Measurements from ENCODE around the gene SLX4.
"Not testable (repeated sequence)": the region's sequence is repeated elsewhere in the genome, so short reads cannot be mapped to it uniquely, and the experiment has no call there.

SLX4 gene, protein sequence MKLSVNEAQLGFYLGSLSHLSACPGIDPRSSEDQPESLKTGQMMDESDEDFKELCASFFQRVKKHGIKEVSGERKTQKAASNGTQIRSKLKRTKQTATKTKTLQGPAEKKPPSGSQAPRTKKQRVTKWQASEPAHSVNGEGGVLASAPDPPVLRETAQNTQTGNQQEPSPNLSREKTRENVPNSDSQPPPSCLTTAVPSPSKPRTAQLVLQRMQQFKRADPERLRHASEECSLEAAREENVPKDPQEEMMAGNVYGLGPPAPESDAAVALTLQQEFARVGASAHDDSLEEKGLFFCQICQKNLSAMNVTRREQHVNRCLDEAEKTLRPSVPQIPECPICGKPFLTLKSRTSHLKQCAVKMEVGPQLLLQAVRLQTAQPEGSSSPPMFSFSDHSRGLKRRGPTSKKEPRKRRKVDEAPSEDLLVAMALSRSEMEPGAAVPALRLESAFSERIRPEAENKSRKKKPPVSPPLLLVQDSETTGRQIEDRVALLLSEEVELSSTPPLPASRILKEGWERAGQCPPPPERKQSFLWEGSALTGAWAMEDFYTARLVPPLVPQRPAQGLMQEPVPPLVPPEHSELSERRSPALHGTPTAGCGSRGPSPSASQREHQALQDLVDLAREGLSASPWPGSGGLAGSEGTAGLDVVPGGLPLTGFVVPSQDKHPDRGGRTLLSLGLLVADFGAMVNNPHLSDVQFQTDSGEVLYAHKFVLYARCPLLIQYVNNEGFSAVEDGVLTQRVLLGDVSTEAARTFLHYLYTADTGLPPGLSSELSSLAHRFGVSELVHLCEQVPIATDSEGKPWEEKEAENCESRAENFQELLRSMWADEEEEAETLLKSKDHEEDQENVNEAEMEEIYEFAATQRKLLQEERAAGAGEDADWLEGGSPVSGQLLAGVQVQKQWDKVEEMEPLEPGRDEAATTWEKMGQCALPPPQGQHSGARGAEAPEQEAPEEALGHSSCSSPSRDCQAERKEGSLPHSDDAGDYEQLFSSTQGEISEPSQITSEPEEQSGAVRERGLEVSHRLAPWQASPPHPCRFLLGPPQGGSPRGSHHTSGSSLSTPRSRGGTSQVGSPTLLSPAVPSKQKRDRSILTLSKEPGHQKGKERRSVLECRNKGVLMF (N-terminal part only)

DNA sequence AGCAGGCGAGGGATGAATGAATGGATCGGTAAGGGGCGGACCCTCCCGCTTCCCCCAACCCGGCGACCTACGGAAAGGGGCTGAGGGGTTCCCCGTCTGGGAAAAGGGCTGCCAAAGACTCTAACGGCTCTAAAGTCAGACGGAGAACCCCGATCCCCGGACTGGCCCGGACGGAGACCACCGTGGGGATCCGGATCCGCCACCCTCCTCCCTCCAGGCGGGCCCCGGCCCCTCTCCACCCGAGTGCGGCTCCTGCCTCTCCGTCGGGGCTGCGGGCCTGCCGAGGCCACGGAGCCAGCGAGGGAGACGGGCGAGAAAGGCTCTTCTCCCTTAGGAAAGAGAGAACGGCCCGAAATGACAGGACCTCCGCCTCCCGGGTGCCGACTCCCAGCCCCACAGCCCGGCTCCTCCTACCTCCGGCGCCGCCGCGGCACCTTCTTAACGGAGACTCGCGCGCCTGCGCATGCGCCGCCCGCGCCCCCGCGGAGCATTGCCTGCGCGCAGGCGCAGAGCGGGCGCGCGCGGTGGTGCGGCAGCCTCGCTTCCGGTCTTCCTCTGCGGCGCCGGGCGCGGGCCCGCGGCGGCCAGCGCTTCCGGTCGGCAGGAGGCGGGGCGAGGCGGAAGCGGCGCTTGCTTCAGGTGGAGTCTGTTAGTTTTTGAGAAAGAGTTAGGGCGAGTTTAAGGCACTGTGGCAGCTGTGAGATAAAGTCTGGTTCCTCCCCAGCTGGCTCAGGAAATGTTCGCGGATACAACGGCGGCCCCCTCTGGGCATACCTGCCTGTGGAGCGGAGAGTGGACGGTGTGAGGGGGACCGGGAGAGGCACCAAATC is at the start of gene SLX4:
Gene SLX4, minus strand, starts transcription at position 461 of the 830 bp plus-strand sequence. CDS start 2,642 bp downstream, outside the sequence.
- DNase-seq (ENCODE audit: low read depth in 2 of 2), result peak; percentile 81 to 84

DNA sequence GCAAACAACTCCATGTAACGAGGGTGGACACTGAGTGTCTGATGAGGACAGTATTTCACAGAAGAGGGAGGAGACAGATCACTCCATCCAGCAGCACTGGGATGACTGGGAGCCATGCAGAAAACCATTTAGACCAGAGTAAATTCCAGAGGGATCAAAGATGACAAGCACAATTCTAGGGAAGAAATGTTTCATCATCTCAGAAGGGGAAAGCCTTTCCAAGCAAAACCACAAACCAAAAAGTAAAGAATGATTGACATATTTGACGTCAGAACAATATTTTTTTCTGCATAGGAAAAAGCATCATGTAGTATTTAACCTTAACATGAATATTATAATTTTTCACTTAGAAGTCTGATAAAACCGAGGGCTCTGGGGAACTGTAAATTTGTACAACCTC is 47.8 kb upstream of the SLX4 start:
- DNase-seq (ENCODE audit: low read depth in 2 of 2), result no peak

DNA sequence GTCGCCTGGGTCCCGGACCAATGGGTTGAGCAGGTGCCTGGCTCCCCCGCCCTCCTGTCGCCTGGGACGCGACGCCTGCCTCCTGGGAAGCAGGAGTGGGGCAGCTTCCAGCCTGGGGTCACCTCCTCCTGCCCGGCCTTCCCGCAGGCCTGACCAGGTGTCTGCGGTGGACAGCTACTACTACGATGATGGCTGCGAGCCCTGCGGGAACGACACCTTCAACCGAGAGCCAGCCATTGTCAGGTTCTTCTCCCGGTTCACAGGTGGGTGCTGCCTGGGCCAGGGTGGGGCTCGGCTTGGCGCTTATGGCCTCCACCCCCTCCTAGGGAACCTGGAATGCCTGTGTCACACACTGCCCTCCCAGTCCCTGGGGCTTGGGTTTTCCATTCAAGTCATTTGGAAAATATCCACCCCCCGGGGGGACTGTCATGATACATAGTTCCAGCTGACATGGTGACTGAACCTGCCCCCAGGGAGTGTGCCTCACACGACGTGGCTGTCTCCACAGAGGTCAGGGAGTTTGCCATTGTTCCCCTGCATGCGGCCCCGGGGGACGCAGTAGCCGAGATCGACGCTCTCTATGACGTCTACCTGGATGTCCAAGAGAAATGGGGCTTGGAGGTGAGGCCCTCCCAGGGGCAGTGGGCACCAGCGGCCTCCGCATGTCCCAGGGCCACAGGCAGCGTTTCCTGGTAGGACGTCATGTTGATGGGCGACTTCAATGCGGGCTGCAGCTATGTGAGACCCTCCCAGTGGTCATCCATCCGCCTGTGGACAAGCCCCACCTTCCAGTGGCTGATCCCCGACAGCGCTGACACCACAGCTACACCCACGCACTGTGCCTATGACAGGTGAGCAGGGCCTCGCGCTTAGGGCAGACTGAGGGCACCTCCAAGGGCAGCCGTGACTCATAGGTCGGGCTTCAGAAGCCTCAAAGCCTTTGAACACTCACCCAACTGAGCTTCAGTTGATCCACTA is 45.4 kb upstream of the SLX4 start:
- no peak for DNase-seq (ENCODE audit: low read depth in 2 of 2)

DNA sequence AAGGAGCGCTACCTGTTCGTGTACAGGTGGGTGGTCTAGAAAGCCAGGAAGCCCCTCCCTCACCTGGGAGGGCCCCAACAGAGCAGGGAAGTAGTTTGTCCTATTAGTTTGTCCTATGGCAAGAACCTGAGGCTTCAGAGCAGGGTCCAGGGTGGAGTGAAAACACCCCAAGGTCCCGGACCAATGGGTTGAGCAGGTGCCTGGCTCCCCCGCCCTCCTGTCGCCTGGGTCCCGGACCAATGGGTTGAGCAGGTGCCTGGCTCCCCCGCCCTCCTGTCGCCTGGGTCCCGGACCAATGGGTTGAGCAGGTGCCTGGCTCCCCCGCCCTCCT is 44.7 kb upstream of the SLX4 start:
- DNase-seq (ENCODE audit: low read depth in 2 of 2), result not testable (repeated sequence)

DNA sequence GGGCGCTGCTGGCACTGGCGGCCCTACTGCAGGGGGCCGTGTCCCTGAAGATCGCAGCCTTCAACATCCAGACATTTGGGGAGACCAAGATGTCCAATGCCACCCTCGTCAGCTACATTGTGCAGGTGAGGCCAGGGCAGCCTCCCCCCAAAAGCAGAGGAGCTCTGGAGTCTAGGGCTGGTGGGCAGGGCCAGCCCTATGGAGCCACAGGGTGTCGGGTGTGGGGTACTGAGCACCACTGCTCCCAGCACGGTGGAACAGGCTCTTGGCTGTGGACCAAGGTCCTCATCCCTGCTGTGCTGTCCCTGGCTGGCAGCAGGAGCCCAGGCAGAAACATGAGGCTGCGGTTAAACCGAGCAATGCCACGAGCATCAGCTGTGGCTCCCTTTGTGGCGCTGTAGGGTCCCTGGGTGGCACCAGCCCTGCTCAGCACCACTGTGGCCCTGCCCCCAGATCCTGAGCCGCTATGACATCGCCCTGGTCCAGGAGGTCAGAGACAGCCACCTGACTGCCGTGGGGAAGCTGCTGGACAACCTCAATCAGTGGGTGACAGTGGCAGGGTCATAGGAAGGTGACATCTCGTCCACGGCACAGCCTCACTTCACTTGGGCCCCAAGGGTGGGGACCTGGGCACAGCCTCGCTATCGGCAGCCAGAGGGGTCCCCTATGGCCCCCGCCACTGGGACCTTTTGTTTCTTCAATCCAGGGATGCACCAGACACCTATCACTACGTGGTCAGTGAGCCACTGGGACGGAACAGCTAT is 44.2 kb upstream of the SLX4 start:
- no peak for DNase-seq (ENCODE audit: low read depth in 2 of 2)

DNA sequence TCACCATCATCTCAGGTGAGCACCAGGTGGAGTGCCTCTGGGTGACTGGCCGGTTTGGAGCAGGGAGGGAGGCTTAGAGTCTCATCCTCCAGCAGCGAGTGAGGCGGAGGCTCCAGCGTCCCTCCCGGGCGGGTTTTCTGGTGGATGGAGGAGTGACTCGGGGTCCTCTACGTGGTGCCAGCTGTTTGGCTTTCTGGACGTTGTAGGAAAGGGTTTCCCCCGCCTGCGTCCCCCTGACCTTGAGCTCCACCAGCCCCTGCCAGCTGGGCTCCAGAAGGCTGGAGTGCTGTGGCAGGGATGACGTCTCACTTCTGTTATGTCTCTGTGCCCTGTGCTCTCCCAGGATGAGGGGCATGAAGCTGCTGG is 43.6 kb upstream of the SLX4 start:
- DNase-seq (ENCODE audit: low read depth in 2 of 2), result no peak

DNA sequence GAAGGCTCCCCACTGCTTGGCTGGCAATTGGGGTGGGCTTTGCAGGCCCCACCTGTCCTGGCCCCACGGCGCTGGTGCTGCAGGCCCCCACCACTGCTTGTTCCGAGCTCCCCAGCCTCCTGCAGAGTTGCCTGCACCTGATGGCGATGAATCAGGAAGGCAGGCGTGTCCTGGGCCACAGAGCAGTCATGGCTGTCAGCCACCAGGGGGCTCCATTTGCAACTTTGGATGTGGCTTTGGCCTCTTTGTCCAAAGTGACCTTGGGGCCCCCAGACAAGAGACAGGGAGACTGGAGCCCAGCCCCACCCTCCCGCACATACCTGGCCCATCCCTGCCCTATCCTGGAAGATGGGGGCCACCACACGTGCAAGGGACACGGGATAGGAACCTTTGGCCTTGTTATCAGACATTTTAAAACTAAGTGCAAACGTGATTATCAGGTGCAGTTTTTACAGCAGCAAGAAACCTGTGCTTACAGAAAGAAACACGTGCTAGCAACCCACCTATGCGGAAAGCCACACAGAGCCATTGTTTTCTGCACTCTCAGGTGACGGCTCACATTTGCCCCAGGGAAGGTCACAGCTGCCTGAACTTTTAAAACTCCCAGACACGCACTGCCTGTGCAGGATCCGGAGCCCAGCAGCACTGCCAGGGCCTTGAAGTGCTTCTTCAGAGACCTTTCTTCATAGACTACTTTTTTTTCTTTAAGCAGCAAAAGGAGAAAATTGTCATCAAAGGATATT is 43.0 kb upstream of the SLX4 start, which contains the start of gene DNASE1:
Gene DNASE1, plus strand, starts transcription at position 443 of the 743 bp plus-strand sequence. CDS start 683 bp downstream, outside the sequence.
- DNase-seq (ENCODE audit: low read depth in 2 of 2), result peak in 1 of 2 donors; percentile 16

DNA sequence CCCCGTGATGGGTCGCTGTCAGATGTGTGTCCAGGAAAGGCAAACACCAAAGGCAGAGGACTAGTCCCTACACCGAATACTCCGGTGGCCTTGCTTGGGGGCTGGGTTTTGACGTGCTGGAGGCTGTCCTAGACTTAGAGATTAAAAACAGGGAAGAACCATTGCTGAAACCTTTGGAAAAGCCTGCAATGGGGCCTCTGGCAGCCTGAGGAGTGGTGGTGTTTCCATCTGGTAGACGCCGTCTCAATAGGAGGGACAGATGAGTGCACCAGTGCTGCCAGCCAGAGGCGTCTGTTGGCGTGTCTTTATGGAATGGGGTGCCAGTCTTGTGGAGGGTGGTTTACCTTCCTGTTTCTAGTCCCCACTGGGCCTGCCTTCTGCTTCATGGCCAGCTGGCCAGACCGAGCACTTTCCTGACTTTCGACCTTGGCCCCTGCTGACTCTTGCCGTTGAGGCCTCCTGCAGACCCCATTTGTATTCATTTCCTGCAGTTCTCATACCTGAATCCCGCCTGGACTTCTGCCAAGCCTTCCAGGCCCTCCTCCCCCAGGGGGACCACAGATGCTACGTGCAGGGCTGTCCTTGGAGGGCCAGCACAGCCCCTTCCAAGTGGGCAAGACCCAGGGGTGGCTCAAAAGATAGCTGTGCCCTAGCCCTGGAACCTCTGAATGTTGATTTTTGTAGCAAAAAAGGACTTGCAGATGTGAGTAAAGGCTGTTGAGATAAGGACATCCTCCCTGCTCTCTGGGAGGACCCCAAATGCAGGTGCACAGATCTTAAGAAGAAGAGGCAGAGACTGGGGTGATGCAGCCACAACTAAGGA is 41.2 kb upstream of the SLX4 start:
- no peak for DNase-seq (ENCODE audit: low read depth in 2 of 2)

DNA sequence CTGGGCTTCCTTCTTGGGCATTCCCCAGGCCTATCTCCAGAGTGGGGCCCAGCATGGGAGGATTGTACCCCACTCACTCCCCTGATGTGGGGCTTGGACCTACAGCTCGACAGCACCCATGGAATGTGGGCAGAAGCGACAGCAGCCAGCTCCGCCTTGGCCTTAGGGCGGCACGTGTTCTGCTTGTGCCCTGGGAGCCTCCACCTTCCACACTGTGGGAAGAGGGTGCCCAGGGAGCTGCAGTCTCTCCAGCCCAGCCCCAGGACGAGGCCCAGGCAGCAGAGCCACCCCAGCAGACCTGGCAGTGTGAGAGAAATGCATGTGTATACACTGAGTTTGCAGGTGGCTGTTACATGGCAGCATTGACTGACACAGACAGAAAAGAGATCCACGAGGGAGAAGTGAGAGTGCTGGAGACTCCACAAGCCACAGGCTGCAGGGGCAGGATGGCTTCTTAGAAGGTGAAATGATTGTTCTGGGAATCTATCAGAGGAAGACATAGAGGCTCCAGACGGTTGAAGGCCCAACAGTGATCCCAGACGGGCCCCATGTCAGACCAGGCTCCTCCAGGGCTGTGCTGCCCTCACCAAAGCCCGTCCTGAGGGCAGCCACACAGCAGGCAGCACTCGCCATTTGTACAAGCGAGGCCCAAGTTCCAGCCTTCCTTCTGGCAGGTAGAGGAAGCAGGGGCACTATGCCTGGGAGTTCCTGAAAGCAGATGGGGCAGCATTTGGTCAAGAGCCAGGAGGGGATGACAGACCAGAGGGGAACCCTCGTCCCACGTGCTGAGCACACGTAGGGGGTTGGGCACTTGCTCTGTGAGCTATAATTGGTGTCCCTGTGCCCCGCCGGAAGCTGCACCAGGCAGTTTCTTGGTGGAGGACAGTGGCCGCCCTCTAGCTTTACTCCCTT is 40.3 kb upstream of the SLX4 start:
- DNase-seq (ENCODE audit: low read depth in 2 of 2), result no peak

DNA sequence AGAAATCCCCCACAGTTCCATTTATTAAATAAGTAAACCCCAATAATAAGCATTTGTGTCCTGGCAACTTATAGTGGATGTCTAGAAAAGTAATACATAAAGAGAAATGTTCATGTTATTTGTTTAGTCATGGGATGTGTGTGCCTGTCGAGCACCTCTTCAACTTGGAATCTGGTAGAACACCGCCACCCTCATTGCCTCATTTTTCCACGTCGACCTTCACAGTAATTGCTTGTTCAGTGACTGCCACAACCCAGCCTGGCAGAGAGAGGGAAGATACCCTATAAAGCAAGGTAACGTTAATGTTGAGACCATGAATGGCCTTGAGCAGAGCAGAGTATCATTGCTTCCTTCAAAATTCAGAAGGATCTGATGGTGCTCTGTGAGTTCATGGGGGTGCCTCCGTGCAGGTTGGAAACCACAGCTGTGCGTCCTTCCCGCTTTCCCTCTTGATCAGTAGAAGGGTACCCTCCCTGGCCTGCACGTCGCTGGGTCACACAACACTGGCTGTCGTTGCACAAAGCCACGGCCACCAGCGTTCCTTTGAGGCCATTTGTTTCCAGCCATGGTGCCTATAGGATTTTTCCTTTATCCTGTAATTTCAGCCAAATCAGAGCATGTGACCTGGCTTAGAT is 39.3 kb upstream of the SLX4 start:
- DNase-seq (ENCODE audit: low read depth in 2 of 2), result no peak

DNA sequence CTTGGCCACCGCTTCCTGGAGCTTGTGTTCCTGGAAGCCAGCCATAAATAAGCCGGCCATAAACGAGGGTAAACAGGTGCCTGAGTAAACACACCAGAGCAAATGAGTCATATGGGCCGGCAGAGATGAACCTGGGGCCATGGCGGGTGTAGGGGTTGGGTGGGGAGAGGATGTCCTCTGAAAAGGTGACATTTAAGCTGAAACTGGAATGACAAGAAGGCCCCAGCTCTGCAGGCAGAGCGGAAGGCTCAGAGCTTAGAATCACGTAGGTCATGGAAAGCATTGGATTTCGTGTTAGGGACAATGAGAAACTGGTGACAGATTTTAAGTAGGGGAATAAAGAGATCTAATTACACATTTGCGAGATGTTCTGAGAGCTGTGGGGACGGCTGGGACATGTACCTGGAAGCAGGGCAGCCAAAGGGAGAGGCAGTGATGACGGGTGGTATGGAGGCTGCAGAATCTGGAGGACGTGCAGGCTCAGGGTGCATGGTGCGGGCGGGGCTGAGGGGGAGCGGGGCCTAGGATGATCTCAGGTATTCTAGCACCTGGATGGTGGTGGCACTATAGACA is 35.0 kb upstream of the SLX4 start:
- DNase-seq (ENCODE audit: low read depth in 2 of 2), result no peak

DNA sequence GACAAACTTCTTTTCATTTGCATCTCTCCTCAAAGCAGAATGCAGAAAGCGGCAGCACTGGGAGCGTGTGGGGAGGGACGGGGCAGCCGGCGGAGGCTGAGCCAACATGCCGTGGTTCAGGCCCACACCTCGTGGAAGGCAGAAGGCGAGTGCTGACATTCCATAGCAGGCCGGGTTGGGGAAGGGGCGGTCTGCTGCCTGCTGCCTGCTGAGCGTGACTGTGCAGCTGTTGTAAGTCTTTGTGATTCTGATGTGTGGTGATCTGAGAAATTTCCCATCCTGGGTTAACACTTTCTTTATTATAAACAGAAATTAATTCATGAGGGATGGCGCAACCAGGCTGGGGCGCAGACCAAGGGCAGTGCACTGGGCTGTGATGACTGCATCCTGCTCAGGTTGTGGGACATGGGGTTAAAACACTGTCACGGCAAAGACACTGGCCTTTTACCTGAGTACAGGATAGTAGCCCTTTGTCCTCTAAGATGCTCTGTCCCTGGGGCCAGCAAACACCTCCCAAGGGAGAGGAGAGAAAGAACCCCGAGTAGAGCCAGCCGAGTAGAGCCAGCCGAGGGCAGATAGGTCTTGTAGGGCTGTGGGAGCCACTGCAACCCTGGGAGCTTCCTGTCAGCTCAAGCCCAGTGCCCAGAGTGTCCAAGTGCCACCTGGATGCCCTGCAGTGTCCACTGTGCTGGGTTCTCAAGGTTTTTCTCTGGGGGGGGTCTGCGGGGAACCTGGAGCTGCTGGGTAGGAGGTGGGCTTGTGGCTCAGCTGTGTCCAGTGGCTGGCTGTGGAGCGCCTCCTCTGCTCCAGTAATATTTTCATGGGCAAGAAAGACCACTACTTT is 34.3 kb upstream of the SLX4 start:
- DNase-seq (ENCODE audit: low read depth in 2 of 2), result no peak

DNA sequence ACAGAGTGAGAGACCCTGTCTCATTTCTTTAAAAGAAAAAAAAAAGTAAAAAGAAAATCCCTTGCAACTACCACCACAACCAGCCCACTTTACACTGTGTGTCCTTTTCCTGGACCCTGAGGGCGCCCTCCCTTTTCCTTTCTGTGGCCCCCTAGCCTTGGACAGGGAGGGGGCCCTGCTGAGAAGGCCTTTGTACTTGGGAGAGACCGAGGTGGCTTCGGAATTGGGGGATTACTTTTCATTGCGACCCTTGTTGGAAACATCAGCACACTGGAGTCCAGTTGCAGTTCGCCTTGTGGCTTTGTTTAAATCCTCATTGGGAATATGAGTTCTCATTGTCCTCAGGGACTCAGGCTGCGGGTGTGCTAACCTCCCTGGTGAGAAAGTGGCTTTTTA is 33.7 kb upstream of the SLX4 start:
- no peak for DNase-seq (ENCODE audit: low read depth in 2 of 2)

DNA sequence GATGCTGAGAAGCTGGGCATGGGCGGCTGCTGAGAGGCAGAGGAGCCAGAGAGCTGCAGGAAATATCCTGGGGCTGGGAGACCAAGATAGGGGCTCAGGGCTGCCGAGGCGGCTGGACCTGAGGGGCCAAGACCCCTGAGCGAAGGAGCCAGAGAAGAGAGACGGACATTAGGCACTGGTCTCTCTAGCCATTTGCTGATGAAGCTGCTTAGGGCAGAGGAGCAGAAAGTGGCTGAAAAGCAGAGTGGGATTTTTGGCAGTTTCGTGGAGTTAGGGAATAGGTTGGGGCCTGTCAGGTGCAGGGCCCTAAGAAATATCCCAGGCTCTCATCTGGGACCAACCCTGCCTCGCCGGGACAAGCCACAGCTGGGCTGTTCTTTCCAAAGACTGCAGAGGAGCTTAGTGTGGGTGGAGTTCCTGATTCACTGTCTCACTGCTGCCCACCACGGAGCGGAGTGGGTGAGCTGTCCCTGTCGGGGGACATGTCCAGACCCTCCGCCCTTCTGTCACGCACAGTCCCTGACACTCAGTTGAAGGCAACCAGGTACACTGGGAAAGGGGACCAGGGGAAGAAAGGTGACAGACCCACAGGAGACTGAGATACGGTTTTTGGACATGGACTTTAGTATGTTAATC is 31.8 kb upstream of the SLX4 start:
- DNase-seq (ENCODE audit: low read depth in 2 of 2), result no peak

Measured in stimulated activated CD8-positive, alpha-beta memory T cell treated with anti-CD3 and anti-CD28 coated beads, Interleukin-2, amount 100 ng/mL, for 1 hour (primary cell).